Lower lobe of right lung (tissue), 2 donors: ENCODE measurements around the gene PTPN9. TPM values are rescaled to one million over a fixed set of nuclear protein-coding genes. Genes with fewer than 3 reads are reported as not detected.
"Not testable (repeated sequence)": the region's sequence is repeated elsewhere in the genome, so short reads cannot be mapped to it uniquely, and the experiment has no call there.

Experiments used
- ATAC-seq, 2 donors: fragments of 200-7000 bp; cut with Tn5 transposase; one replicate each; pipeline ENCODE4 v1.9.1; 2020 to 2022; ENCODE audit warnings: mild to moderate bottlenecking in 2 of 2, moderate library complexity in 2 of 2
- DNase-seq: peaks from one replicate; pipeline ENCODE4 v3.0.0-alpha.2; 2020
- H3K27ac ChIP-seq: fragments of 200-600 bp; one replicate; pipeline ENCODE4 v1.8.0; 2022
- H3K27me3 ChIP-seq: fragments of 200-600 bp; one replicate; pipeline ENCODE4 v1.8.0; 2022; ENCODE audit warnings: low read depth
- H3K36me3 ChIP-seq: fragments of 200-600 bp; one replicate; pipeline ENCODE4 v1.8.0; 2022; ENCODE audit warnings: mild to moderate bottlenecking
- H3K4me1 ChIP-seq: fragments of 200-600 bp; one replicate; pipeline ENCODE4 v1.8.0; 2022
- H3K4me3 ChIP-seq: fragments of 200-600 bp; one replicate; pipeline ENCODE4 v1.8.0; 2022; ENCODE audit warnings: mild to moderate bottlenecking
- H3K9me3 ChIP-seq: fragments of 200-600 bp; one replicate; pipeline ENCODE4 v1.8.0; 2022
- intact Hi-C: fragments of 100-400 bp; cut with DNase I; formaldehyde crosslinking; loops from one replicate; pipeline ENCODE4 v1.11.0; 2022
- total RNA-seq: library from RNA; stranded (reverse); fragmentation: NEBNext Ultra II Directional; extraction: Animal tissue kit (Norgen Biotek cat#: 25700); gene quantifications from one replicate; pipeline ENCODE4 v1.2.1, GENCODE V29; 2021
- TF ChIP-seq, protein P1 (sequence below): fragments of 200-600 bp; IDR thresholded peaks from one replicate; pipeline ENCODE4 v1.8.0; 2022; ENCODE audit warnings: antibody characterized with exemption, mild to moderate bottlenecking
- donor health status: DM: no; HTN: yes; CAD: no; lungs with severe emphysema.

The PTPN9 gene
- total RNA-seq, 1 donor from 2014 or later = 31.4 TPM

DNA sequence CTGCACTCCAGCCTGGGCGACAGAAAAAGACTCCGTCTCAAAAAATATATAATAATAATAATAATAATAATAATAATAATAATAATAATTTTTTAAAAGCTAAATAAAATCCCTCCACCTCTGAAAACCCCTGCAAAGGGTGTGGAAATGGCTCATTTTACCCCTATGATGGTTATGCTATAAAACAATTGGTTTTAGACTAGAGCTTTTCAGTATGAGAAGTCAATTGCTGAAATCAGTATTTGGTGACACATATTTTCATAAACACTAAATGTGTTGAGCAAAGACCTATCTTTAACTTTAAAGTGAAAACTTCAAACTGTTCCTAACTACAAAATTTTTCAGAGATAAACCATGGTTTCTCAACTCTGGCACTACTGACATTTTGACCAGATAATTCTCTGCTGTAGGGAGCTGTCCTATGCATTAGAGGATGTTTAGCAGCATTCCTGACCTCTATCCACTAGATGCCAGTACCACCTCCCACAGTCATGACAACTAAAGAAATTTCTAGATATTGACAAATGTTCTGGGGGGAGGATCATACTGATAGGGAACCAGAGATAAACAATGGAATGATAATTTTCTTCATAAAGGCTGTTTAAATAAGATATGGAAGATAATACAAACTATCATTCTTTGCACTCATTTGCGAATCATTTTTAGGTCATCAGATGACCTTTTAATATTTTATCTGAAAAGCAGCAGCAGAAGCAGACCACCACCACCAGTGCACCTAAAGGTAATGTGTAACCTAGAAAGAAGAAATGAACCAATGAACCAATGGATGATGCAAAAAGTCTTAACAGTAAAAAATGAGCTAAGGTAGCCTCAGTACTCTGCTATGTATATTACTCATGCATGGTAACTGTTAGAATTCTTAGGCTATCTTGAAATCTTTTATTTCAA is 13.8 kb downstream of the PTPN9 start:
- intact Hi-C loops = no loop called here
- Histone ChIP-seq H3K36me3 (no peaks in the 10 kb centered on the region), H3K27ac (no peak overlapping the region), H3K4me1 (peaks cover 4% of the 10 kb centered on the region), H3K9me3 (no peaks in the 10 kb centered on the region), H3K27me3 (no peaks in the 10 kb centered on the region), H3K4me3 (no peak overlapping the region)
- TF ChIP-seq, protein P1, sequence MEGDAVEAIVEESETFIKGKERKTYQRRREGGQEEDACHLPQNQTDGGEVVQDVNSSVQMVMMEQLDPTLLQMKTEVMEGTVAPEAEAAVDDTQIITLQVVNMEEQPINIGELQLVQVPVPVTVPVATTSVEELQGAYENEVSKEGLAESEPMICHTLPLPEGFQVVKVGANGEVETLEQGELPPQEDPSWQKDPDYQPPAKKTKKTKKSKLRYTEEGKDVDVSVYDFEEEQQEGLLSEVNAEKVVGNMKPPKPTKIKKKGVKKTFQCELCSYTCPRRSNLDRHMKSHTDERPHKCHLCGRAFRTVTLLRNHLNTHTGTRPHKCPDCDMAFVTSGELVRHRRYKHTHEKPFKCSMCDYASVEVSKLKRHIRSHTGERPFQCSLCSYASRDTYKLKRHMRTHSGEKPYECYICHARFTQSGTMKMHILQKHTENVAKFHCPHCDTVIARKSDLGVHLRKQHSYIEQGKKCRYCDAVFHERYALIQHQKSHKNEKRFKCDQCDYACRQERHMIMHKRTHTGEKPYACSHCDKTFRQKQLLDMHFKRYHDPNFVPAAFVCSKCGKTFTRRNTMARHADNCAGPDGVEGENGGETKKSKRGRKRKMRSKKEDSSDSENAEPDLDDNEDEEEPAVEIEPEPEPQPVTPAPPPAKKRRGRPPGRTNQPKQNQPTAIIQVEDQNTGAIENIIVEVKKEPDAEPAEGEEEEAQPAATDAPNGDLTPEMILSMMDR = no peak
- ATAC-seq (no peak), DNase-seq (no peak)

GRCh38 chr15:75561888-75562287 is 17.2 kb downstream of the PTPN9 start:
- ATAC-seq (no peak), DNase-seq (no peak)
- Histone ChIP-seq H3K4me3 (no peak overlapping the region), H3K4me1 (no peaks in the 10 kb centered on the region), H3K27ac (no peak overlapping the region), H3K36me3 (no peaks in the 10 kb centered on the region), H3K9me3 (no peaks in the 10 kb centered on the region), H3K27me3 (no peaks in the 10 kb centered on the region)
- intact Hi-C loops = no loop called here
- TF ChIP-seq, protein P1 = no peak

GRCh38 chr15:75559360-75559759 is 19.8 kb downstream of the PTPN9 start:
- H3K4me1 ChIP-seq, H3K4me3 ChIP-seq, H3K9me3 ChIP-seq, intact Hi-C loops, H3K27me3 ChIP-seq, ATAC-seq, H3K27ac ChIP-seq, H3K36me3 ChIP-seq, DNase-seq: not testable (repeated sequence)

GRCh38 chr15:75558955-75559354 is 20.2 kb downstream of the PTPN9 start:
- H3K27me3 ChIP-seq, H3K4me1 ChIP-seq, DNase-seq, H3K9me3 ChIP-seq, ATAC-seq, H3K36me3 ChIP-seq, H3K27ac ChIP-seq, intact Hi-C loops, H3K4me3 ChIP-seq: not testable (repeated sequence)

DNA sequence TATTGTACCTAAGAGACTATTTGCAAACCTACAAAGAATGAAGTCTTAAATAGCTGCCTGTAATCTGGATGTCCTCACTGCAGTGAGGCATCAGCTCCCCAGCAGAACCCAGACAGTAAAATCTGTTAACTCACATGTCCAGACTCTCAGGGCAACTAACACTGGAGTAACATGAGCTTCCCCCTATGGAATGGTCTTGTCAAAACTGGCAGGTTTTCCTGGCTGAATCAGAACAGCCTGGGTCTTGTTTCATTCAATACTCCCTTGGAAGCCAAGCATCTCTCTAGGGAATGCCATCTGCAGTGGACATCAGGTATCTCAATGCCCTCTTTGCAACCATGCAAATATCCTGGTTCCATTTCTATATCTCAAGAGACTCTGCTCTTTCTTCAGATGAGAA is 24.4 kb downstream of the PTPN9 start:
- Histone ChIP-seq H3K4me1 (no peaks in the 10 kb centered on the region), H3K9me3 (no peaks in the 10 kb centered on the region), H3K27ac (no peak overlapping the region), H3K27me3 (no peaks in the 10 kb centered on the region), H3K4me3 (no peak overlapping the region), H3K36me3 (no peaks in the 10 kb centered on the region)
- intact Hi-C loops = no loop called here
- TF ChIP-seq, protein P1 = no peak
- no peak for ATAC-seq
- no peak for DNase-seq

- H3K9me3 ChIP-seq = no peaks in the 10 kb centered on the region
- intact Hi-C loops = no loop called here
- TF ChIP-seq, protein P1 = no peak
- no peak overlapping the region for H3K27ac ChIP-seq
- DNase-seq (no peak), ATAC-seq (no peak)
- H3K27me3 ChIP-seq = no peaks in the 10 kb centered on the region
- no peak overlapping the region for H3K4me3 ChIP-seq
- no peaks in the 10 kb centered on the region for H3K36me3 ChIP-seq
- H3K4me1 ChIP-seq = no peaks in the 10 kb centered on the region
These were observed 25.5 kb downstream of the PTPN9 start for GRCh38 chr15:75553659-75554058.
